WTC11 (cell line): Measurements from ENCODE around the gene KRTAP24-1. TPM values are rescaled to one million over a fixed set of nuclear protein-coding genes. Genes with fewer than 3 reads are reported as not detected.

Experiments
- ATAC-seq: fragments of 200-7000 bp; cut with Tn5 transposase; 2 replicates; pipeline ENCODE4 v1.10.0; 2021; ENCODE audit warnings: mild to moderate bottlenecking, moderate library complexity
- CTCF ChIA-PET: fragments of 300-600 bp; sonication (Branson Sonifier 250); formaldehyde crosslinking; loops from one replicate; lab custom pipeline; 2021; ENCODE audit warnings: antibody characterized with exemption; lab: Charles Lee
- POLR2A ChIA-PET: fragments of 350-600 bp; sonication (Branson Sonifier 250); formaldehyde crosslinking; loops from one replicate; lab custom pipeline; 2021; ENCODE audit warnings: antibody characterized with exemption; lab: Charles Lee
- DNase-seq: peaks from one replicate; pipeline ENCODE4 v3.0.0; 2021; ENCODE audit warnings: low spot score
- H3K27ac Mint-ChIP-seq: 2 replicates; pipeline ENCODE4 v1.8.0; 2021; ENCODE audit warnings: mixed read lengths
- H3K27me3 Mint-ChIP-seq: 2 replicates; pipeline ENCODE4 v1.8.0; 2021; ENCODE audit warnings: low read depth, mild to moderate bottlenecking, moderate library complexity, mixed read lengths
- H3K36me3 Mint-ChIP-seq: 2 replicates; pipeline ENCODE4 v1.8.0; 2021; ENCODE audit warnings: mixed read lengths
- H3K4me1 Mint-ChIP-seq: 2 replicates; pipeline ENCODE4 v1.8.0; 2022; ENCODE audit warnings: mixed read lengths
- H3K4me3 Mint-ChIP-seq: 2 replicates; pipeline ENCODE4 v1.8.0; 2021; ENCODE audit warnings: mild to moderate bottlenecking, moderate library complexity, mixed read lengths
- H3K9me3 Mint-ChIP-seq: 2 replicates; pipeline ENCODE4 v1.8.0; 2021; ENCODE audit warnings: mixed read lengths
- AFF4 ChIP-seq: sonication (generic); formaldehyde crosslinking; IDR thresholded peaks from 2 replicates; pipeline ENCODE4 v1.8.1; 2023; ENCODE audit warnings: mild to moderate bottlenecking, missing genetic modification reagents, borderline replicate concordance
- CDX4 ChIP-seq: fragments of 250-450 bp; sonication (Bioruptor Pico); IDR thresholded peaks from 2 replicates; pipeline ENCODE4 v1.9.0; 2021; ENCODE audit warnings: moderate library complexity, mild to moderate bottlenecking, inconsistent platforms, borderline replicate concordance
- FOXP1 ChIP-seq: sonication (generic); formaldehyde crosslinking; IDR thresholded peaks from 2 replicates; pipeline ENCODE4 v1.8.0; 2022; ENCODE audit warnings: missing genetic modification reagents, mild to moderate bottlenecking, moderate library complexity, borderline replicate concordance
- PREB ChIP-seq: sonication (generic); formaldehyde crosslinking; IDR thresholded peaks from 2 replicates; pipeline ENCODE4 v1.8.1; 2022; ENCODE audit warnings: mild to moderate bottlenecking, missing genetic modification reagents, moderate library complexity, borderline replicate concordance
- SMAD3 ChIP-seq: sonication (generic); formaldehyde crosslinking; IDR thresholded peaks from 2 replicates; pipeline ENCODE4 v1.8.0; 2022; ENCODE audit warnings: missing genetic modification reagents, mild to moderate bottlenecking, borderline replicate concordance
- SOX15 ChIP-seq: fragments of 250-450 bp; sonication (Bioruptor Pico); IDR thresholded peaks from 2 replicates; pipeline ENCODE4 v1.9.0; 2021; ENCODE audit warnings: mild to moderate bottlenecking
- TEAD1 ChIP-seq: sonication (generic); formaldehyde crosslinking; IDR thresholded peaks from 2 replicates; pipeline ENCODE4 v1.8.0; 2022; ENCODE audit warnings: mild to moderate bottlenecking, missing genetic modification reagents
- TP53 ChIP-seq: sonication (generic); formaldehyde crosslinking; IDR thresholded peaks from 2 replicates; pipeline ENCODE4 v1.8.1; 2023; ENCODE audit warnings: mild to moderate bottlenecking, missing genetic modification reagents
- USF2 ChIP-seq: sonication (generic); formaldehyde crosslinking; IDR thresholded peaks from 2 replicates; pipeline ENCODE4 v1.8.1; 2023; ENCODE audit warnings: mild to moderate bottlenecking, missing genetic modification reagents, moderate library complexity
- ZNF281 ChIP-seq: sonication (generic); formaldehyde crosslinking; IDR thresholded peaks from 2 replicates; pipeline ENCODE4 v1.8.0; 2023; ENCODE audit warnings: mild to moderate bottlenecking, missing genetic modification reagents
- ZNF317 ChIP-seq: sonication (generic); formaldehyde crosslinking; IDR thresholded peaks from 2 replicates; pipeline ENCODE4 v1.8.1; 2023; ENCODE audit warnings: low read depth, mild to moderate bottlenecking, moderate library complexity, missing genetic modification reagents, borderline replicate concordance
- total RNA-seq: library from RNA; stranded (reverse); gene quantifications from 3 replicates; pipeline ENCODE4 v1.2.3, GENCODE V29; 2021

The KRTAP24-1 gene
- total RNA-seq, 1 experiment from 2014 or later = not detected

- TF ChIP-seq AFF4 (CRISPR knock-in tag) = no peak
Measured at GRCh38 chr21:30315701-30316100, 33.0 kb upstream of the KRTAP24-1 start (continued).

GRCh38 chr21:30306884-30307283 lies 24.1 kb upstream of the KRTAP24-1 start:
- no peak for ATAC-seq
- H3K27me3 Mint-ChIP-seq = no peaks in the 10 kb centered on the region
- no peak overlapping the region for H3K4me3 Mint-ChIP-seq
- no peak for DNase-seq
- ChIA-PET POLR2A (no interaction called here), CTCF (interaction anchor here (0.6 kb wide), 1 partner anchor 98 kb away, joined by 6 read pairs; no protein-coding TSS in a partner anchor)
- H3K4me1 Mint-ChIP-seq = no peaks in the 10 kb centered on the region
- H3K9me3 Mint-ChIP-seq = no peaks in the 10 kb centered on the region
- H3K27ac Mint-ChIP-seq = no peak overlapping the region
- TF ChIP-seq ZNF281 (CRISPR knock-in tag) (no peak), USF2 (no peak)
- H3K36me3 Mint-ChIP-seq = no peaks in the 10 kb centered on the region

GRCh38 chr21:30305136-30305535 lies 22.4 kb upstream of the KRTAP24-1 start:
- H3K27ac Mint-ChIP-seq = no peak overlapping the region
- no peak overlapping the region for H3K4me3 Mint-ChIP-seq
- ATAC-seq (no peak), DNase-seq (no peak)
- H3K4me1 Mint-ChIP-seq = no peaks in the 10 kb centered on the region
- no peaks in the 10 kb centered on the region for H3K27me3 Mint-ChIP-seq
- H3K36me3 Mint-ChIP-seq = no peaks in the 10 kb centered on the region
- no peaks in the 10 kb centered on the region for H3K9me3 Mint-ChIP-seq
- CTCF ChIA-PET = no interaction called here
- POLR2A ChIA-PET = no interaction called here
- no peak for TF ChIP-seq CDX4 (CRISPR knock-in tag)

GRCh38 chr21:30289215-30289614 lies 6.5 kb upstream of the KRTAP24-1 start, which contains the start of gene KRTAP25-1:
TSS of gene KRTAP25-1 (minus strand) at chr21:30289514. CDS start at chr21:30289490, 24 bp downstream.
- H3K27me3 Mint-ChIP-seq = no peaks in the 10 kb centered on the region; the same call in 1 of the 2 replicates
- no peak for DNase-seq
- ChIA-PET CTCF (interaction anchor here (0.5 to 1.5 kb wide), 2 partner anchors 174 to 789 kb away, joined by 3 read pairs; no protein-coding TSS in a partner anchor), POLR2A (interaction anchor here (0.6 kb wide), 1 partner anchor 1209 kb away, joined by 3 read pairs; no protein-coding TSS in a partner anchor)
- H3K4me3 Mint-ChIP-seq = no peak within 1 kb of the TSS
- no peak within 1 kb of the TSS for H3K27ac Mint-ChIP-seq
- no peaks in the 10 kb centered on the region for H3K9me3 Mint-ChIP-seq
- no peaks in the 10 kb centered on the region for H3K36me3 Mint-ChIP-seq
- TF ChIP-seq SMAD3 (CRISPR knock-in tag) = no peak
- TF ChIP-seq FOXP1 = no peak
- no peak for TF ChIP-seq PREB
- TF ChIP-seq SOX15 (CRISPR knock-in tag) = no peak
- TF ChIP-seq ZNF317 = no peak
- TF ChIP-seq TEAD1 (CRISPR knock-in tag) = no peak
- no peak for TF ChIP-seq TP53 (CRISPR knock-in tag)
- TF ChIP-seq, all 79 proteins: peak for 0
- H3K4me1 Mint-ChIP-seq = no peaks in the 10 kb centered on the region
- no peak for ATAC-seq
